ENCODE measurements around the gene MUC5AC.

DNA sequence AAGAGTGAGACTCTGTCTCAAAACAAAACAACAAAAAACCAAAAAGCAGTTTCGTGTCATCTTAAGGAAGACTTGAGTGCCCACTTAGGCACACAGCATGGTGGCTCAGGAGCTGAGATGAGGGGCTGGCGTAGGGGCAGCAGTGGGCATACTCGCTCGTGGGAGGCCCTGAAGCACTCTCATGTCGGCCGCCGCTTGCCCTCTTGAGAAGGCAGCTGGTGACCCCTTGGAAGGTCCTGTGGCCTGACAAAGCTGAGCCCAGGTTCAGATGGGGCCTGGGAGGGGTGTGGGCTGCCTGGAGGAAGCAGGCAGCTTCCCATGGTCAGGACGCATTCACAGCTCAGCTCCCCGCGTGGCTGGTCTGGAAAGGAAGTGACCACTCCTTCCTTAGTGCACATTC is 80.1 kb downstream of the MUC5AC start:
- TF ChIP-seq MXI1 (conservative IDR thresholded peaks at IDR 0.05; ENCODE audit: poor library complexity, severe bottlenecking) (no peak), EZH2 (IDR thresholded peaks at IDR 0.05; ENCODE audit: borderline replicate concordance, insufficient read depth, low read length, poor library complexity, severe bottlenecking) (no peak), TAF1 (IDR thresholded peaks at IDR 0.05; ENCODE audit: low read depth) (no peak), EP300 (conservative IDR thresholded peaks at IDR 0.05; ENCODE audit: poor library complexity, severe bottlenecking) (no peak), POLR2AphosphoS5 (IDR thresholded peaks at IDR 0.05) (no peak)
- TF ChIP-seq, protein P1, sequence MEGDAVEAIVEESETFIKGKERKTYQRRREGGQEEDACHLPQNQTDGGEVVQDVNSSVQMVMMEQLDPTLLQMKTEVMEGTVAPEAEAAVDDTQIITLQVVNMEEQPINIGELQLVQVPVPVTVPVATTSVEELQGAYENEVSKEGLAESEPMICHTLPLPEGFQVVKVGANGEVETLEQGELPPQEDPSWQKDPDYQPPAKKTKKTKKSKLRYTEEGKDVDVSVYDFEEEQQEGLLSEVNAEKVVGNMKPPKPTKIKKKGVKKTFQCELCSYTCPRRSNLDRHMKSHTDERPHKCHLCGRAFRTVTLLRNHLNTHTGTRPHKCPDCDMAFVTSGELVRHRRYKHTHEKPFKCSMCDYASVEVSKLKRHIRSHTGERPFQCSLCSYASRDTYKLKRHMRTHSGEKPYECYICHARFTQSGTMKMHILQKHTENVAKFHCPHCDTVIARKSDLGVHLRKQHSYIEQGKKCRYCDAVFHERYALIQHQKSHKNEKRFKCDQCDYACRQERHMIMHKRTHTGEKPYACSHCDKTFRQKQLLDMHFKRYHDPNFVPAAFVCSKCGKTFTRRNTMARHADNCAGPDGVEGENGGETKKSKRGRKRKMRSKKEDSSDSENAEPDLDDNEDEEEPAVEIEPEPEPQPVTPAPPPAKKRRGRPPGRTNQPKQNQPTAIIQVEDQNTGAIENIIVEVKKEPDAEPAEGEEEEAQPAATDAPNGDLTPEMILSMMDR (IDR thresholded peaks at IDR 0.05; ENCODE audit: poor library complexity, severe bottlenecking): no peak
